SIG-M5 treated with dmso at 0.1 percent for 504 hours (cell line): ENCODE results near the gene TACSTD2.
"Not testable (repeated sequence)": the region's sequence is repeated elsewhere in the genome, so short reads cannot be mapped to it uniquely, and the experiment has no call there.

Experiments
- DNase-seq: peaks from one replicate; lab custom pipeline; 2025; ENCODE audit not compliant: unreplicated experiment; lab: John Stamatoyannopoulos, UW

The TACSTD2 gene

DNA sequence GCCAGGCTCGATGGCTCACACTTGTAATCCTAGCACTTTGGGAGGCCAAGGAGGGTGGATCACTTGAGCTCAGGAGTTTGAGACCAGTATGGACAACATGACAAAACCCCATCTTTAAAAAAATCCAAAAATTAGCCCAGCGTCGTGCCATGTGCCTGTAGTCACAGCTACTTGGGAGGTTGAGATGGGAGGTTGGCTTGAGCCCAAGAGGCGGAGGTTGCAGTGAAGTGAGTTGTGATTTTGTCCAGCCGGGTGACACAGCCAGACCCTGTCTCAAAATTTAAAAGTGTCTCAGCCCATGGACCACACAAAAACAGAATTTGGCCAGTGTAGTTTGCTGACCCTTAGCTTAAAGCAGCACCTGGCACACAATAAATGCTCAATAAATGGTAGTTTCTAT, 11.3 kb upstream of the TACSTD2 start:
- no peak for DNase-seq

DNA sequence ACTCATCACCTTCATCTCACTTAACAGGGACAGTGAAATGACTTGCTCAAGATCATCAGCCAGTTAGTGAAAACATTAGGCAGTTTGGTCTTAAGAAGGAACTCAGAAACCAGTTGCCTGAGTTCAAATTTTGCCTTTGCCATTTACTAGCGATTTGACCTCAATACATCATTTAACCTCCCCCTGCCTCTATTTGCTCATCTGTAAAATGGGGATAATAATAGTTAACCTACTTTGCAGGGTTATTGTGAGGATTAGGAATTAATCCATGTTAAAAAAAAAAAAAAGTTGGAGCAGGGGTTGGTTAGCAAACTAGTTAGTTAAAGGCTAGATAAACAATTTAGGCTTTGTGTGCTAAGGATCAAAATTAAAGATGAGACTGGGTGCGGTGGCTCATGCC, 10.6 kb upstream of the TACSTD2 start:
- no peak for DNase-seq

DNA sequence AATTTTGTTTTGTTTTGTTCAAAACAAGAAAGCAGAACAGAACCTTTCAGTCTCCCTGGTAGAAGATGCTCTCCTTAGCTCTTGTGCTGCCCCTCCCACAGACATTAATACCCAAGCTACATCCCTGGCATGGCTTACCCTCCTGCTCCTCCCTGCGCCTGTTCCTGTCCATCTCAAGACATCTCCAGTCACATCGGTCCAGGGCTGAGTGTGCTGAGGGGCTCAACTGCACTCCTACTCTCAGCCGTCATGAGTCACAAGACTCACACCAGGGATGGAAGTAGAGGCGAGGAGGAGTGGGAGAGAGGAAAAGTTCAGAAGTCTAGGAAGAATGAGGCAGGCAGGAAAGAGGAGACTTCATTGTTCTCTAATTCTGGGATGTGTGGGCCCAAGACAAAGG, 9.2 kb upstream of the TACSTD2 start:
- no peak for DNase-seq

DNA sequence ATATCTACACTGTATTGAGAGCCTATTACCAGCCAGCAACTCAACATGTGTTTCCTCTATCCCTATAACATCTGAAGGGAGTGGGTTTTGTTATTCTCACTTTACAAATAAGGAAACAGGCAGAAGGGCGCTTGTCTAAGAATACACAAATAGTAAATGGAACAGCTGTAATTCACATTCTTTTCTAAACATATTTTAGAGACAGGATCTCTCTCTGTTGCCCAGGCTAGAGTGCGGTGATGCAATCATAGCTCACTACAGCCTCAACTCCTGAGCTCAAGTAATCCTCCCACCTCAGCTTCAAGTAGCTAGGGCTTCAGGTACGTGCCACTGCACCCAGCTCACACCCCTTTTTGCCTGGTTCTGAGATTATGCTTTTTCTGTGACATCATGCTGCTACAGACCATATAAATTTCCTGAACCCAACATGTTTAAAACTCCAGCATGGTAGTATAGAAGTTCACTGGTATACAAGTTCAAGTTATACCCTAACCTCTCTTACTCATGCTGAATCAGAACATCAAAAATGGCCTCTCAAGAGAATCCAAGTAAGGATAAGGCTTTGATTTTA, 8.6 kb upstream of the TACSTD2 start:
- DNase-seq: no peak

DNA sequence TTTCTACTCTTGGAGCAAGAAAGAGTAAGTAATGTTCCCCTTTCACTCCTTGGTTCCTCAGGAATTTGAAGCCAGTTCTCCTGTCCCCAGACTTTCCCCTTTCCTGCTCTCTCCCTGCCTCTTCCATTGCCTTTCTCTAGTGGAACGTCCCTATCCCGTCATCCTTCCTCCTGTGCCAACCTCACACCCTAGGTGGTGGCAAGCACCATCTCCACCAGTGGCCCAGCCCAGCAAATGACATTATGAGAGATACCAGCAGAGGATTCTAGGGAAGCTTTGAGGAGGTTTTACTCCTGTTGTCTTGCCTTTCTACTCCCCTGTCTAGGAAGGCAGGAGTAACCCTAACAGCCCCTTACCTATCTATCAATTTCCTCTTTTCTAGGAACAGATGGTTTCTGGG, 8.1 kb upstream of the TACSTD2 start:
- DNase-seq: no peak

DNA sequence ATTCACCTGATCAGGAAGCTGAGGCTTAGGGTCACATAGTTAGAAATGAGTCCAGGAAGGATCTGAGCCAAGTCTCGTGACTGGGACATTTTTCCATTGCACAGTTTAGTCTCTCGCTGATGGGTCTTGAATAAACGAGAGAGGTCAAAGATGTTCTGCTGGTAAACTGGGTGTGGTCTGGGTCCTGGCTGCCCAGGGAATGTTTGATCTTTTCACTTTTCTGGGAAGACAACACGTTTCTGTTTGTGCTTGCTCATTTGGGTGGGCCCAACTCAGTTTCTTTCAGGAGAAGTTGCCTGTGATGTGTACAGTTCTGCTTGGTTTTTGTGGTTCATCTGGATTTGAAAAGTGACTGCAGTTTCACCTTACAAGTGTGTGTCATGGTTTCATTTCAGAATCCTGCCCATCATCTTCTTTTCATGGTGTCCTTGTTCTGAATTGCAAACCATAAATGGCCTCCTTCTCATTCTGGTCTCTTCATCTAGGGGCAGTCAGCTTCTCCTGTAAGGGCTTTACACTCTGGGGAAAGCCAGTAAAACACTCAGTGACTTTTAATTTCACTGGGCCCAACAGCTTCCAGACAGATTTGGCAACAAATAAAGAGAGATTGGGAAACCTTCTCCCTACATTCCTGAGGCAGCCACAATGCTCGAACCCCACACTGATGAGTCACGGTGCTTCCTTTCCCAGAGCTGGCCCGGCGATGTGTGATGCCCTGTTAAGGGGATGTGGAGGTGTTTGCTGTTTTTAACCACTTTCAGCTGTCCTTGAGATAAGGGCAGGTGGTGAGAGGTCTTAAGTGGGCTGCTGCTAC, 7.2 kb upstream of the TACSTD2 start:
- DNase-seq: peak; percentile 82

DNA sequence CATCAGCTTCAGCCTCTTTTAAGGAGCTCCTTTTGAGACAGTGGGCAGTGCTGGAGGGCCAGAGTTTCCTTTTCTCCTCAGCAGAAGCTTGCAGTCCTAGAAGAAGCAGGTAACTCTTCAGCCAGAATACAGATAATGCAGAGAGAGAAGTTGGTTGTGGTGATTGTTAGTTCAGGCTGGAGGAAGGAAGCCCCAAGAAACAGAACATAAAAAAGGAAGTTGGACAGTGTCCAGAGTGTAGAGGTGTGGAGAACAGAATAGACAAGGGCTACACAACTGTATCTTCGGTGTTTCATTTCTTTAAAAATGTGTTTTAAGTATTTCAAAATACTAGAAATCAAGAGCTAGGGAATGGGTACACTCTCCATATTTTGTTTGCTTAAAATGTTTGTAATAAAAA, 6.4 kb upstream of the TACSTD2 start:
- DNase-seq: peak; percentile 80

DNA sequence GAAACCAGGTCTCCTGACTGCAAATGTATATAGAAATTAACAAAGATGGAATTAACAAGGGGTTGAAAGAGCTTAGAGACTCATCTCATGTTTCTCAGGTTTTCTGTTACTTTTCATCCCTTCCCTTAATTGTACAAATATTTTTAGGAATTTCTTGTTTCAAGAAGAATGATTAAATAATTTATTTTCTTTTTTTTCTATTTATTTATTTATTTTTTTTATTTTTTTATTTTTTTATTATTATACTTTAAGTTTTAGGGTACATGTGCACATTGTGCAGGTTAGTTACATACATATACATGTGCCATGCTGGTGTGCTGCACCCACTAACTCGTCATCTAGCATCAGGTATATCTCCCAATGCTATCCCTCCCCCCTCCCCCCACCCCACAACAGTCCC, 5.1 kb upstream of the TACSTD2 start:
- not testable (repeated sequence) for DNase-seq

DNA sequence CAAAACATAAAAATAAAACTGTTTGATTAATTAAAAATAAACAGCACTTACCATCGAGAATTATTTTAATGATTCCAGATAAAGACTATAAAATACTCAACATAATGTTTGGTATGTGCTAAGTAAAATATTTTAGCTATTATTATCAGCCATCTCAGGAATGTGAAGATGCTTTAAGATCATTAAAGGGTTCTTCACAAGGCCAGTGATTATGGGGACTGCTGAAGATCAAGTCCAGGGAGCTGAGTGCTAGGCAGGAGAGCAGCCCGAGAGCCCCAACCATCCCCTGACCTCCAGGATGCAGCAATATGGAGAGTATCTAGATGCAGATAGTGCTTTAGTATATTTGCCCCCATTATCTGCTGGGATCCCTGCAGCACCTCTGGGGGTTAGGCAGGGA, 4.6 kb upstream of the TACSTD2 start:
- no peak for DNase-seq

DNA sequence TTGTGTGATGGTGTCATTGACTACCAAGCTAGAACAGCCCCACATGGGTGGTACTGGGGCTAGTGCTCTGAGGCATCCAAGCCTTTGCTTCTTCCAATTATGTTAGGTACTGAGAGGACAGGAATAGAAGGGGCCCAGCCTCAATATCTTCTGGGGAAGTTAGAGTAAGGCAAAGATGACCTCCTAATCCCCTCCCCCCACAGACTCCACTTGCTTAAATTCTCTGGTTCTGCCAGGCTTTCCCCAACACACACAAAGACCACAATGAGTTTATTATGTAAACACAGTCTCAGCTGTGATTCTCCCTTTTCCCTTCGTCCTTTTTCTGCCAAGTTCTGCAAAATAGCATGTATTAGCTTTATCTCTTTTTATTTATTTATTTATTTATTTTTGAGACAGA, 3.1 kb upstream of the TACSTD2 start:
- peak; percentile 5 for DNase-seq

DNA sequence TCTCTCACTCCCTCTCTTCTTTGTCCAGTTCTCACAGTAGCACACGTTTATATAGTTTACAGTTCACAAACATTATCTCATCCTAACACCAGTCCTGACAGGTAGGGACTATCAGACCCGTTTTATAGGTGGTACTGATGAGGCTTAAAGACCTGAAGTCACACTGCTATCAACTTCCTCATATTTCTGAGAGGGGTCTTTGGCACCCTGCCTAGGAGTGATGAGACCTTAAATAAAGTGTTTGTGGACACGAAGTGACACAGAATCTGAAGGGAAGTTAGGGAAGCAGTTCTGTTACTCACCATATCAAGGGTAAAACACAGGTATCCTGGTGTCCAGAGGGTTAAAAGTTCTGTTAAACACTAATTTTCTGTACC, 590 bp upstream of the TACSTD2 start:
- no peak for DNase-seq

DNA sequence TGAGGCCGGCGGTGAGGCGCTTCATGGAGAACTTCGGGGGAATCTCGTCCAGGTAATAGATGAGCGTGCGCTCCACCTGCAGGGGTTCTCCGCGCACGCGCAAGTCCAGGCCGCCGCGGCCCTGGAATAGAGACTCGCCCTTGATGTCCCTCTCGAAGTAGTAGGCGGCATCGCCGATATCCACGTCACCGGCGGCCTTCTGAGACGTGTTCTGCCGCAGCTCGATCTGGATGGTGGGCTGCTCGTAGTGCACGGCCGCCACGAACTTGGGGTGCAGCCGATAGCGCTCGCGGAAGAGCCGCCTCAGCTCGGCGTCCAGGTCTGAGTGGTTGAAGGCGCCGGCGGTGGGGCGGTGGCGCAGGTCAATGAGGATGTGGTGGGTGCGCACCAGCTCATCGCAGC, 726 bp downstream of the TACSTD2 start:
- DNase-seq: no peak

DNA sequence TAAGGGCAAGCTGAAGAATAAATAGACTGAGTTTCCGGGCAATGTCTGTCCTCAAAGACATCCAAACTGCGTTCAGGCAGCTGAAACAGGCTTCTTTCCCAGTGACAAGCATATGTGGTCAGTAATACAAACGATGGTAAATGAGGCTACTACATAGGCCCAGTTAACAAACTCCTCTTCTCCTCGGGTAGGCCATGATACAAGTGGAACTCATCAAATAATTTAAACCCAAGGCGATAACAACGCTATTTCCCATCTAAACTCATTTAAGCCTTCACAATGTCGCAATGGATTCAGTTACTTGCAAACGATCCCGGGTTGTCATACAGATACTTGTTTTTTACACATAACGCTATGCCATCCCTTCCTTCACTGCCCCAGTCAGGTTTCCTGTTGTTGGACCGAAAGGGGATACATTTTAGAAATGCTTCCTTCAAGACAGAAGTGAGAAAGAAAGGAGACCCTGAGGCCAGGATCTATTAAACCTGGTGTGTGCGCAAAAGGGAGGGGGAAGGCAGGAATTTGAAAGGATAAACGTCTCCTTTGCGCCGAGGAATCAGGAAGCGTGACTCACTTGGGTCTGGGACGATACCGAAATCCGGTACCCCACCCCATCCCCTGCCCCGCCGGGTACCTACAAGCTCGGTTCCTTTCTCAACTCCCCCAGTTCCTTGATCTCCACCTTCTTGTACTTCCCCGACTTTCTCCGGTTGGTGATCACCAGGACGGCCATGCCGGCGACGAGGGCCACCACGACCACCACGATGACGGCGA, 1.3 kb downstream of the TACSTD2 start:
- DNase-seq: no peak

DNA sequence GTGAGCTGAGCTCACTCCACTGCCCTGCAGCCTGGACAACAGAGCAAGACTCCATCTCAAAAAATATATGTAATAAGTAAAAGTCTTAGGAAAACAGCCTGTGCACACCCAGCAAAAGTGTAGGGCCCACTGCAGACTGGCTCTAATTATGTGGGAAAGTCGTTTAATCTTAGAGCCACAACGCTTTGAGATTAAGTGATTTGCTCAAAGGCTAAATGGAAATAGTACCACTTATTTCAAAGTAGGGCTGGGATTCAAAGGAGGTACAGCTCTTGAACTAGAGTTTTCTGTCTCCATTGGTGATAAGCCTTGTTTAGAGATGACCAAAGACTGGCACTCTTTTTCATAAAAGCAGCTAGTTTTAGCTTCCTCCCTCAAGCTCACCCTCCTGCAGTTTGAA, 2.2 kb downstream of the TACSTD2 start:
- no peak for DNase-seq

DNA sequence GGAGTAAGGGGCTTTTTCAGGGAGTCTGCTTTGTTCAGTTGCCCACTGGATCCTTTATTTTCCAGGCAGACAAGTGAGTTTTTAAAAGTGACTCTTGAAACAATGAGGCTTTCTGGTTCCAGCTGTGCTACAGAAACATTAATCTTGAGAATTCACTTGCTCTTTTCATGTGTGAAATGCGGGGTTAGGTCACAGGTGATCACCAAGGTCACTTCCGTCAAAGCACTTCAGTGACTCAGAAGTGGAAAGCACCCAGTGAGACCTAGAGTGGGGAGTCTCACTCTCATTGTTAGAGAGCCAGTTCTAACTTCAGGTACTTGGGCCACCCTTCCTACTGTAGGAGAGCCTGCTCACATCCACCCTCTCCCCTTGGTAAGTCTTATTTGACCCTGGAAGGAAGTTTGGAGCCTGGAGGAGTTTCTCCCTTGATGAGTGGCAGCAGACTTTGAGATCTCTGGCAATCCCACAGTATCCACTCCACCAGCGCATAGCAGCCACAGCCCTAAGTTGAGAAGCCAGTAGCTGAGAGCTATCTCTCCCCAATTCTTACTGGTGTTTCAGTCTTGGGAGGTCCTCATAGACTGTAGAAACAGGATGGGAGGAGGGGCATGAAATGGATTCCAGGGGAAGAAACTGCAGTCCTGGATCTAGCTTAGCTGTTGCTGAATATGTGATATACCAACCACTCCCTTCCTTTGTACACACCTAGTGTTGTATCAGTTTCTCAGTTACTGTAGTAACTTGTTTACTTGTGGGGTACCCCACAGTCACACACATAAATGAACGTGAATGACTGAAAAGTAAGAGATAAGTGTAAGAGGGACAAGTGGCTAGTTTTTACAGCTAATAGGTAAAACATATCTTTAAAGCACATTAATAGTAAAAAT, 3.1 kb downstream of the TACSTD2 start:
- no peak for DNase-seq

DNA sequence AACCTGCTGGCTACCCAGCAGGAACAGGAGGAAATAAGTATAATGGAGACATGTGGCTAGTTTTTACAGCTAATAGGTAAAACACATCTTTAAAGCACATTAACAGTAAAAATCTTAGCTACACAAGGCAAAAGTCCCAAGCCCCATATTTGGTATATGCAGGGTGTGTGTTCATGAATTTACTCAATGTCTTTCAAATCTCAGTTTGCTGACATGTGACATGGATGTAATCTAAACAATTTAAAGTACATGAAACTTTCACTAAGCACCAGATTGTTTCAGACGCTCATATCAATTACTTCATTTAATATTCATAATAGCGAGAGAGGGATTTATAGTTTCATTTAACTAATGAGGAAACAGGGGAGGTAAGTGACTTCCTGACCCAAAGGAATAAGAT, 3.9 kb downstream of the TACSTD2 start:
- DNase-seq: no peak

DNA sequence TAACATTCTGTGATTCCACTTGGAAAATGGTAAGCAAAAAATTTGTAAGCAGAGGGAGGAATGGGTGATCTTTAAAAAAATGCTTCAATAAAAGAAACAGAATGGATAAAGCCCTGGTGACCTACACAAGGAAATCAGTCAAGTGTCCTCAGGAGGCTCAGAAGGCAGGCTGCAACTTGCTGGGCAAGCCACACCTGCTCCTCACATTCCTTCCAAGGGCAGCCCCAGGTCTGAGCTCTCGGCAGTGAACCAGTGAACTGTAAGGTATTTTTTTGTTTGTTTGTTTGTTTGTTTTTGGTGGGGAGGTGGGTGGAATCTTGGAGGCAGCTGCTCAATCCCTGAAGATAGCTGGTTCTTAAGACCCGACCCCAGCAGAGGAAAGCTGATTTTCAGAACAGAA, 4.4 kb downstream of the TACSTD2 start:
- peak; percentile 29 for DNase-seq

DNA sequence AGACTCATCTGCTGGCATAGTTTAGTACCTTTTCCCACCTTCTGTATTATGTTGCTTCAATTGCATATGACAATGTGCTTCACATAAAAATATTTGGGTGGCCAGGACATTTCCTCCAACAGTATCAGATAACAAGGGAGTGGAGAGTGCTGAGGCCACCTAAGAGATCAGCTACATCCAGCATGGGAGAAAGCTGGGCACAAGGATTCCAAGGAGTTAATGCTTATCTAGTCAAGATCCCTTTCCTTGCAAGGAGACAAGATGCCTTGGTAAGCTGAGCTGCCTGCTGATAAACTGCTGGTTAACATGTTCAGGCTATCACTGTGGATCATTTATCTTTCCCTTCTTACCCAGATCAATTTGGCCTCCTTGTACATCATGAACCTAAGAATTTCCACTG, 5.4 kb downstream of the TACSTD2 start:
- DNase-seq: no peak

DNA sequence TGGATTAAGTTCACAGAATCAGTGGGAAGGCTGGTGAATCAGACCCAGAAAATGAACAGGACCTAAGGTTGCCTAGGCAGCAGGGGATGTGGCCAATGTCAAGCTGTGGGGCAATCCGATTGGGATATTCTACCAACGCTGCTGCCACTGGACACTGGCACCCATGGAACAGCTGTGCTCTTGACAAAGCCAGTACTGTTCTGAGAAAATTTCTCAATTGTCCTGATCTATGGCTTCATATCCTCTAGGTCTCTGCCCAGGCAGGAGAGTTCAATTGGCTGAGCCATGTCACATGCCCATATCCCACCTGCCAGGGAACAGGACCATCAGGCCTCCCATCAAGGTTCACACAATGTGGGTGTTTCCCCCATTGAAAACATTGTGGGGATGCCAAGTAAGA, 6.2 kb downstream of the TACSTD2 start:
- DNase-seq: no peak

DNA sequence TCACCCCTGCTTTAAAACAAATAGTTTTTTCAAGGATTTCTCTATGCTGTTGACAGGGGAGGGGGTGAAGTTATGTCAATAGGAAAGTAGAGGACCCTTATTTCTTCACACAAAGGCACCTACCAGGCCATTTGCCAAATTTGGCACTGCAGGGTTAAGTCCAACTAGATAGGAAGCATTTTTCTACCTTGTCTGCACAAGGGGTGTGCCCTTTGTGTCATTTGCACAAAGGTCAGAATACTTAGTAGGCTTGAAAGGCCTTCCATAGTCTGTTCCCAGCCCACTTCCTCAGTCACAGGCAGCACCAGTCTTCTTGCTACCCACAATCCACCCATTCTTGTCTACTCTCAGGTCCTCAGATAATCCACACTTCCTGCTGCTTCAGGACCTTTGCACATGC, 7.0 kb downstream of the TACSTD2 start:
- DNase-seq: no peak

DNA sequence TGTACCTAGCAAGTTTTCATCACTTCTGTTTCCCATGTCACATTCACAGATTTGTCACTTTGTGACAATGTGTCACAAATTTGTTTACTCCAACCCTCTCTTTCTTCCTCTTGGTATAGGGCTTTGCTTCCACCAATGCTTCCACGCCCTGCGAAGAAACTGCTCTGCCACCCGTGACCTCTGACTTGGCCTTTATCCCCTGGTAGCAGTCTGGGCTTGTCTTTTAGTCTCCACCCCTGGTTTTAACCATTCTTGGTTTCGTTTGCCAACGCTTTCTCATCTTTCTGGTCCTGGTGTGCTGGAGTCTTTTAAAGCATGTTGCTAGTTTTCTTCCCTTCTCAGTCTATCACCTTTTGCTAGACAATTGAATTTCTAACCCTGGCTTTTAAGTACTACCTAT, 8.1 kb downstream of the TACSTD2 start:
- no peak for DNase-seq
